Right renal cortex interstitium (tissue), 3 donors: ENCODE measurements around the gene STX1A. TPM values are rescaled to one million over a fixed set of nuclear protein-coding genes. Genes with fewer than 3 reads are reported as not detected.

Experiments
- DNase-seq, 3 donors: peaks; one replicate each; pipeline ENCODE4 v3.0.0-alpha.2; 2013; ENCODE audit warnings: low read depth in 3 of 3, low spot score in 2 of 3
- polyA plus RNA-seq, 3 donors: library from polyadenylated mRNA; unstranded; fragments of 120-200 nt; gene quantifications; one replicate each; pipeline ENCODE4 v1.2.1, GENCODE V29; 2013; ENCODE audit not compliant: insufficient read length in 3 of 3

The STX1A gene
- polyA plus RNA-seq: 1 to 10 TPM; 7.0 to 8.5 (median 7.5) TPM

GRCh38 chr7:73718905-73719805 is at the start of gene STX1A:
Gene STX1A (minus strand): TSS chr7:73719669. CDS start chr7:73719631, 38 bp downstream.
- no peak for DNase-seq

GRCh38 chr7:73768641-73769480 is 49.4 kb upstream of the STX1A start:
- DNase-seq: no peak

GRCh38 chr7:73766556-73767229 is 47.2 kb upstream of the STX1A start:
- no peak for DNase-seq

GRCh38 chr7:73762659-73762999 is 43.2 kb upstream of the STX1A start:
- DNase-seq: no peak

DNA sequence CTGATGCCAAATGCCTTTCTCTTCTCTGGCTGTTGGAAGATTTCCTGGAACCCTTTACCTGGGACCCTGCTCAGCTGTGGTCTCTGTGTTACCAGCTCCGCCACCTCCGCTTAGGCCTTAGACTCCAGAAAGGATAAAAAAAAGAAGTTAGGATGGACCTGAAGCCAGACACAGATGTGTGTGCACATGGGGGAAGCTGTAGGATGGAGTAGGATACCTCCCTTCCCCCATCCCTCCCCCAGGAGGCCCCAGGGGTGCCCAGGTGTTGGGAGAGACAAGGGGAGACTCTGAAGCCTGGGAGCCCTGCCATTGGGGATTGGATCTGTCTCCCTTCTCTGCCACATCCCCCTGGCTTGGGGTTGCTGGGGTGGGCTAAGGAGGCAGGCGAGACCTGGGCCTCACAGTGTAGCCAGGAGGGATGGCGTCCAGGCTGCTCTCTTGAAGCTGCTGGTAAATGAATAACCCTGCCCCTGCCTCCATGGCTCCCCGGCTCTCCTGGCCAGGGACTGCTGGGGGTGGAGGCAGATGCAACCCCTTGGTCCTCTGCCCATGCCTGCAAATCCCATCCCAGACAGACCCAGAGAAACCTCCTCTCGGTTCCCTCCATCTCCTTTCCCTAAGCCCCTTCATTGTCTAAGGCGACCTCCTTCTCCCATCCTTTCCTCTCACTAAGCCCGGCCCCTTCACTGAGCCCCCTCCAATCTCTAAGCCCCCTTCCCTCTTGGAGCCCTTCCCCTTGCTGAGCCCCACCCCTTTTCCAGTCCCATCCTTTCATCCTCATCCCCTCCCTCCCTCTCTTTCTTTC is 42.6 kb upstream of the STX1A start:
- no peak for DNase-seq

DNA sequence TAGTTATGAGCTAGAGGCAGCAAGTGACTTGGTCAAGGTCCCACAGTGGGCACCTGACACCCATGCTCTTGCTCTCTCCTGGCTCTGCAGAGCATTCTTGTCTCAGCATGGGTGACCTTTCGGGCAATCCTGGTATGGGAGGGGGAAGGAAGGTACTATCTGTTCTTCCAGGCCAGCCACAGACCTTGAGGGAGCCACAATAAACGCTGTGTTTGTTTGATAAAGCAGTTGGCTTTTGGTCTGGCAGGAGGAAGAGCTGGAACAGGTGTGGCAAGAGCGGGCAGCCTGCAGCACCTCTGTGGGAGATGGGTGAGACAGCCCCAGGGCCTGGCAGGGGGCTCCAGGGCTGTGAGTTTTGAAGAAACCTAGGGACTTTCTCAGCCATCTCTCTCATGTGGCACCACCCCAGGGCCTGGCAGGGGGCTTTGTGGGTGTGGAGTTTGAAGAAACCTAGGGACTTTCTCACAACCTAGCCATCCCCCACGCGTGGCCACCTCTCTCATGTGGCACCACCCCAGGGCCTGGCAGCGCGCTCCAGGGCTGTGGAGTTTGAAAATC is 39.2 kb upstream of the STX1A start:
- DNase-seq: no peak

- DNase-seq: no peak
Measured at GRCh38 chr7:73749931-73750776, 30.7 kb upstream of the STX1A start.

GRCh38 chr7:73746378-73746777 is 26.9 kb upstream of the STX1A start:
- DNase-seq: no peak

DNA sequence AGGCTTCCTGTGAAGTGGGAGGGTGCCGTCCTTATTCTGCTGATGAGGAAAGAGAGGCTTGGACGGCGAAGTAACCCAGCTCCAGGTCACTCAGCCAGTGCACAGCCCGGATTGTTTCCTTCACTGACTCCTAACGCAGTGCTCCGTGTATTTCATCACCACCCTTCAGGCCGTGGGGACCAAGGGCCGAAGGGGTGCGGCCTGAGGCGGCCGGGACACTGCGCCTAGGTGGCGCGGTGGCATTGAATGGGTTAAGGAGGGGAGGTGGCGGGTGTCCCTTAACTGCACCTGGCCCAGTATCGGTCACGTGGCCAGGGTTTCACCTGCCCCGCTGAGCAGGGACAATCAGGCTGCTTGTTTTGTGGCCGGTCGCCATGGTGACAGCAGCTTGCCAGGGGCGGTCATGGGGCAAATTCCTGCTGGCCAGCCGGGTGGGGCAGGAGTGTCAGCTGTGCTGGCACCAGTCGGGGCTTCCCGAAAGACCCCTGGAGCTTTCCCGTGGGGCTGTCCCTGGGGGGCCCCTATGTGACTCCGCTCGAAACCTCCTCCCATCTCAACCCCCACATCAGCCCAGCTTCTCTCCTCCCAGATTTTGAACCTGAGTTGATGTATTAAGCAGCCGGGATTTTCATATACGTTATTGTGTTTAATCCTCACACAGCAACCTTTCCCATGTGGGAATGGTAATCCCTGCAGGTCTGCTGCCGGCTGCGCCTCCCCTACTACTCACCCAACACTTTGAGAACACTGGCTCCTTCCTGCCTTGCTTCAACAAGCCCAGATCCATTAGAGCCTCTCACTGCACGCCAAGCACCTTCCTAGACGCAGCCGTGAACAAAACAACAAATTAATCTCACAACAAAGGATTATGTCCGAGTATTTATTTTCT is 23.5 kb upstream of the STX1A start:
- DNase-seq: peak; percentile 81 to 91 (median 82)

DNA sequence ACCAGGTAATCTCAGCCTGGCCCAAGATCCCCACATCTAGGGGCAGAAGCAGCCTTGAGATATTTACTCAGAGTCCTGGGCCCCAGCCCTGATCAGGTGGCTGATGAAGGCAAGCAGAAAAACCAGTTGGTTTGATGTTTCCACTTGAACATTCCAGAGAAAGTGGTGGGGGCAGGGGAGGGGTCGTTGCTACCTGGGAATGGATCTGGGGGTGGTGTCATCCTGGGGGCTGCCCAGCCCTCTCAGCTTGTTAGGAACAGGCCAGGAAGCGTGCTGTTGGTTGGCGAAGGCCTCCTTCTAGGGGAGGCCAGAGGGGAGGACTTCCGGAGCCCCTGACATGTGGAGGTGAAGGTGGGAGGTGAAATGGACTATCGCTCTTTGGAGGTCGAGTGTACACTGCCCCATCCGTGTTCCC is 22.9 kb upstream of the STX1A start:
- DNase-seq: peak in 1 of 3 donors; percentile 42

- DNase-seq: no peak
Measured at GRCh38 chr7:73741600-73741999, 22.1 kb upstream of the STX1A start.

- no peak for DNase-seq
Measured at GRCh38 chr7:73740771-73741170, 21.3 kb upstream of the STX1A start.

- no peak for DNase-seq
Measured at GRCh38 chr7:73740212-73740611, 20.7 kb upstream of the STX1A start.

DNA sequence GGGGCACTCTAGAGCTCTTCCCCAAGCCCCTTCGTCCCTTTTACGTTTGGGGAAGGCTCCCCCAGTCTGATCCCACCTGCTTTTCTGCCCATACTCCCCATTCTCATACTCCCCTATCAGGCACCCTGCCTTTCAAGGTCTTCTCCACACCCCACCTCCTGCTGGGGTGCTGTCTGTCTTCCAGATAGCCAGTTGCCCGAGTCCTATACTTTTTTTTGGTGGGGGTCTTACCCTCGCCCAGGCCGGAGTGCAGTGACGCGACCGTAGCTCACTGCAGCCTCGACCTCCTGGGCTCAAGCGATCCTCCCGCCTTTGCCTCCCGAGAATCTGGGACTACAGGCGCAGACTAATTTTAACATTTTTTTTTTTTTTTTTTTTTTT is 19.9 kb upstream of the STX1A start:
- DNase-seq: no peak

DNA sequence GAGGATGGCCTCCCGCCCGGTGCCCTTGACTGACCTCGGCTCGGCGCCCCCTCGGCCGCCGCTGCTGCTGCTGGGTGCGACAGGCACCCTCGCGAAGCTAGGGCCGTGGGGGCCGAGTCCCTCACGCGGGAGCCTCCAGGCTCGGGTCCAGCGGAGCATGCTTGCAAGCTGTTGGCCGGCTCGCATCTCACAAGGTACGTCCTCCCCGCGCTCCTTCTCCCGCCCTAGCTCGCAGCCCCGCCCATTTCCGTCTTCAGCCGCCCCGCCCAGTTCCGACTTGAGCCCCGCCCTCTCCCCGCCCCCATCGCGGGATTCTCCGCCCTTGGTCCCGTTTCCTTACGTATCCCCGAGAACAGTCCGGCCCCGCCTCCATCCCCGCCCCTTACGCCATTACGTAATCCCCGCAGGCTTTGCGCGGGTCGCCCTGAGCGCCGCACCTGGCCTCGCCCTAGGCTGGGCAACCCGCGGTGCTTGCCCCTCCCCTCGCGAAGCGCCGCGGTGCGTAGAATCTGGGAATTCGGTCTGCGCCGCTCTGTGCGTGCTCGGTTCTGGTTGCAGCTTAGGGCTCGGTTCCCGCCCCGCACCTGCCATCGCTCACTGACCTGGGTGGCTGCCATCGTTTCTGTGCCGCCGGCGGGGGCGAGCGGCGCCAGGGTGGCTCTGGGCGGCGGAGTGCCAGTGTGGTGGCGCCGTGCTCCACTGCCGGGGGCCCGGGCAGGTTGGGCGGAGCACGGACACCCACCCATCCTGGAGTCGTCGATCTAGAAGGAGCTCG is 19.3 kb upstream of the STX1A start, which contains the start of gene ABHD11:
ABHD11 (minus strand) TSS at position 191 of the 775 bp plus-strand sequence; CDS start at position 159, 32 bp downstream.
- DNase-seq: peak; percentile 87 to 93 (median 89)

DNA sequence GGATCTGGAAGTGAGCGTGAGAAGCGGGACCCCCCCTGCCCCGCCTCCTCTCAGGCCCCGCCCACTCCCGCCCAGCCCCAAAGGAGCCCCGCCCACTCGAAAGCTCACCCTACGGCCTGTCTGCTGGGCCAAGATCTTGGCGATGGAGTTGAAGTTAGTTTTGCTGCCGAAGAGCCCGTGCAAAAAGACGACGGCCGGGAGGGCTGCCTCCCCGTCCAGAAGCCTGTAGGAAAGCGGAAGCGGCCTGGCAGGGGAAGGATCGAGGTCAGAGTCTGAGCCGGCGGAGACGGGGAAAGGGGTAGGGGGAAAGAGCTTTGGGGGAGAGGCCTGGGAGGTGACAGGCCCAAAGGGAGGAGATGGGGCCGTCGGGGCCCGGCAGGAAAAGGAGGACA is 18.7 kb upstream of the STX1A start:
- no peak for DNase-seq
